AG08396 (cell line): ENCODE measurements around the gene ST6GALNAC4.

Experiments
- DNase-seq: peaks from one replicate; pipeline ENCODE4 v3.0.0; 2012; ENCODE audit warnings: low spot score, mixed read lengths

The ST6GALNAC4 gene

GRCh38 chr9:127929625-127929979 is 12.8 kb upstream of the ST6GALNAC4 start:
- DNase-seq: no peak

DNA sequence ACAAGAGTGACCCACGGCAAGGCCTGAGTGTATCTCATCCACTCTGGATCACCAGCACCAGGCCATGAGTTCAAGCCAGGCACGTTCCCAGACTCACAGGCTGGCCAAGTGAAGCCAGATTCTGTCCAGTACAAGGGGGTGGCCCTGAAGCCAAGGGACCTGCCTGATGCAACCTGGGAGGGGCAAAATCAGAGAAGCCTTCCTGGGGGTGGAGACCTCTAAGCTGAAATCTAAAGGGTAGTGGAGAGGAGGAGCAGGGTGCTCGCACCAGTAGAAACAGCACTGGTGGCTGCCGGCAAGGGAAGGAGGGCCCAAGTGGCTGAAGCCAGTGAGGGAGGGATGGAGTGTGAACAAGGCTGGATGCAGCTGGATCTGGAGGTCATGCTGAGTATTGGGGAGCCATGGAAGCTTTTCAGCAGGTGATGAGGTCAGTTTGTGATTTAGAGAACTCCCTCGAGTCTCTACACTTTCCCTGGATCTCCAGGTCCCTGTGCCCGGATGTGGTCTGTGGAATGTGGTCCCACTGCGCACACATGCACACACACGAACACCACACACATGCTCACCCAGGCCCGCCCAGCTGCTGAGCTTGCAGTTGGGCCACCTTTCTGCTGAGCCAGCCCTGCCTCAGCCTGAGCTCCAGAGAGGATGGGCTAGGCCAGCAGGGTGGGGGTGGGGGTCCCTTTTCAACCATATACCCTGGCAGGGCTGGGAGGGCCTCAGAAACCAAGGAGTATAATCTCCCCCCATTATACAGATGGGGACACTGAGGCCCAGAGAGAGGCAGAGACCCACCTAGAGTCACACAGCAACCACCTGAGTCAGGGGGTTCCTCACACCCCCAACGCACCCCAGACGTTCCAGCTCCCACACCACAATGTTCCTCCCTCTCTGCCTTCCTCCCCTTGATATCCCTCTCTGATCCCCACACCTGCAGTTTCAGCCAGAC is 12.1 kb upstream of the ST6GALNAC4 start:
- no peak for DNase-seq

GRCh38 chr9:127927988-127928675 is 11.3 kb upstream of the ST6GALNAC4 start:
- no peak for DNase-seq

DNA sequence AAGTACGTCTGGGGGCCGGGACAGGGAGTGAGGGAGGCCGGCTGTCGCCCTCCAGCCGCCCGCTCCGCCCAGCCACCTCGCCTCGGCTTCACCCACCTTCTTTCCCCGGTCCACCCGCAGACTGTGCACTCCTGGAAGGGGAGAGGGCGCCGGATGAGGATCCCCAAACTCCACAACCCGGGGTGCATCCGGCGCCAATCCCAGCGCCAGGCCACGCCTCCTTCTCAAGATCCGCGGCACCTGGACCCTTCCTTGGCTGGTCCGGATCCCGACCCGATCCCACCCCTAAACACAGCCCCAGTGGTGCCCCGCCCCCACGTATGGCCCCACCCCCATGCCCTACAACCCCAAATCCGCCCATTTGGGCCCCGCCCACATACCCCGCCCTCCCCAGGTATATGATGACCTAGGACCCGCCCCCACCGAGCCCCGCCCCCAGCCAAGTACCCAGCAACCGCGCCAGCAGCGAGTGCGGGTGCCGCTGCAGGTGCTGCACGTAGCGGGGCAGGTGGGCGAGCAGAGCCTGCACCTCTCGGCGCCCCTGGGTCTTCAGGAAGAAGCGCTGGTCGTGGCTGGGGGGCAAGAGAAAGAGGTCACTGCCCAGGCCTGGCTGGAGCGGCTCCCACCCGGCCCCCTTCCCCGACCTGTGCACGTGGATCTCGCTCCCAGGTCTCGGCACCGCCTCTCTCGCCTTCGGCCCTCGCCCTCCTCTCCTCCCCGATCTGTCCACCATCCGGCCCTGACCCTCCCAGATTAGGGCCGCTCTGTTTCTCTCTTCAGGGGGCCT is 10.6 kb upstream of the ST6GALNAC4 start:
- DNase-seq: no peak

GRCh38 chr9:127926906-127927200 is 10.0 kb upstream of the ST6GALNAC4 start:
- no peak for DNase-seq

DNA sequence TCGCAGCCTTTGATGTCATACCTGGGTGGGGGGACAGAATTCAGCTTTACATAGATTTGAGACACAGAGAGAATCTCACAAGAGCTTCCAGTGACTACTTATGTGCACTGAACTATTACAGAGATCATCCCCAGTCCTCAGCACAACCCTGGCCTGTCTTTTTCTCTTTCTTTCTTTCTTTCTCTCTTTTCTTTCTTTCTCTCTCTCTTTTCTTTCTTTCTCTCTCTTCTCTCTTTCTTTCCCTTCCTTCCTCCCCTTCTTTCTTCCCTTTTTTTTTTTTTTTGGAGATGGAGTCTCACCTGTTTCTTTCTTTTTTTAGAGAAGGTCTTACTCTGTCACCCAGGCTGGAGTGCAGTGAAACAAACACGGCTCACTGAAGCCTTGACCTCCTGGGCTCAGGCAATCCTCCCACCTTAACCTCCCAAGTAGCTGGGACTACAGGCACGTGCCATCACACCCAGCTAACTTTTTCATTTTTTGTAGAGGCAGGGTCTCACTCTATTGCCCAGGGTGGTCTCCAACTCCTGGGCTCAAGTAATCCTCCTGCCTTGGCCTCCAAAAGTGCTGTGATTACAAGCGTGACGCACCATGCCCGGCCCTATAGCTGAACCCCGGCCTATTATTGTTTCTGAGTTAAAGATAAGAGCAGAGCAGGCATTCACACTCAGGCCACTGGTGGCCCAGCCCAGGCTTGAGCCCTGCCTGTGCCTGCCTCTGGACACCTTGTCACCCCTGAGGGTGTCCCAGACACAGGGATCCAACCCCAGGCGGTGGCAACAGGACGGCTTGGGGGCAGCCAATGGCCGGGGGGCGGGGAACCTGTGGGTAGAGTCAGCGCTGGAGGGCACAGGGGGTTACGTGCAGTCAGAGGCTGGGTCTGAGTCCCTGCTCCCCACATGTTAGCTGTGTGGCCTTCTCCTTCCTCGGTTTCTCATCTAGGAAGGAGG is 9.4 kb upstream of the ST6GALNAC4 start:
- no peak for DNase-seq

GRCh38 chr9:127924736-127925444 is 8.0 kb upstream of the ST6GALNAC4 start:
- no peak for DNase-seq

GRCh38 chr9:127923771-127924170 is 6.9 kb upstream of the ST6GALNAC4 start:
- DNase-seq: peak; percentile 91

- DNase-seq: peak; percentile 47
Measured at GRCh38 chr9:127923046-127923445, 6.2 kb upstream of the ST6GALNAC4 start.

- DNase-seq: peak; percentile 83
Measured at GRCh38 chr9:127921557-127922120, 4.8 kb upstream of the ST6GALNAC4 start.

- DNase-seq: no peak
Measured at GRCh38 chr9:127920794-127921193, 4.0 kb upstream of the ST6GALNAC4 start.

DNA sequence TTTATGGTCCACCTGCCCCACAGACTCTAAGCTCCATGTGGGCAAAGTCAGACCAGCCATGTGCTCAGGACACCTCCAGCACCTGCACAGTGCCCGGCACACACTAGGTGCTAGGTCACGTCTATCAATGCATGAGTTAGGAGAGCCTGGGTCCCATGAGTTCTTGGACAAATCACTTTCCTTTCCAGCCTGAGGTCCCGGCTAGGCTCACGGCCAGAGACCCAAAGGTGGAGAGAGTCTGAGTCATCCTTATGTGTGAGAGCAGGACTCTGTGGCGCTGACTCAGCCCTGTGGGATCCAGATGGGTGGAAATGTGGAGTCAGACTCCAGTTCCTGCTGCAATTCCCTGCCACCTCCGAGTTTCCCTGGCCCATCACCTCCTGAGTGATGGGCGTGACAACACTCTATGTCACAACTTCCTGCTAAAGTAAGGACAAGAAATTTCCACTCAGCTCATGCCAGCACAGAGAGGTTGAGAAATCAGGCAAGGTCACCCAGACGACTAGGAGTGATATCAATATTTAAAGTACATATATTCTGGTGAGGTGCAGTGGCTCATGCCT is 2.5 kb upstream of the ST6GALNAC4 start:
- DNase-seq: peak; percentile 93

DNA sequence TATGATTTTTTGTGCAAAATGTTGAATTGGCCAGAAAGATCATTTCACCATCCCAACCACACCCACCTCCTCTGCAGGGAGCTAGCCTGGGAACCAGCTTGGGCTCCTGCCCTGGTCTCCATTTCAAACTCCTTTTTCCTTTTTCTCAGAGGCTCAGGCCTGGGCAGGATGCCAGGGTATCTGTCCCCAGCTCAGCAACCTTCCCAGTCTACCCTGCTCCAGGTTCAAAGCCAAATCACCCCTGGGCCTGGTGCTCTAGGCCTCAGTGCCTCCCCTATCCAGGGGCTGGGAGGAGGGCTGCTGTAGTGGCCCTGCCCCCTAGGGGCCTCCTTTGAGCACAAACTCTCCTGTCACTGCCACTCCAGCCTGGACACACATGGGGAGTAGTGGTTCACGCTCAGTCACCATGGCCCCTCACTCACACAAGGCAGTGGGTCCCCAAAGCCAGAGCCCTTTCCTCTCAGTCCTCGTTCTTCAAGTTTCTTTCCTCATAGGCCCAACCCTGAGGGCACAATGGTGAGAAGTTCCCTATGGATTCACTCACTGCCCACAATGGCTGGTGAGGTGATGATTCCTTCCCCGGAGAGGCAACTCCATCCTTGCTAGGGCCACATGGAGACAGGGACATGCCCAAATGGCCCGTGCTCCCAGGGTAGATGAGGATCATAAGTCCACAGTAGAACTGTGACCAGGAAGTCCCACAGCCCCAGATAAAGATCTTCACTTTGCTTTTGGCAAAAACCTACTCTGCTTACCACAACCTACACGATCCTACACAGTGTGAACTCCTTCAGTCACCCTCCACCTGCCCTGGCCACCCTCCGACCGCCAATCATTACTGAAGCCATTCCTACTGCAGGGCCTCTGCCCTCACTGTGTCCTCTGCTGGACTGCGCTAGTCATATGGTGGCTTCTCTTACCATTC is 1.6 kb upstream of the ST6GALNAC4 start:
- no peak for DNase-seq

DNA sequence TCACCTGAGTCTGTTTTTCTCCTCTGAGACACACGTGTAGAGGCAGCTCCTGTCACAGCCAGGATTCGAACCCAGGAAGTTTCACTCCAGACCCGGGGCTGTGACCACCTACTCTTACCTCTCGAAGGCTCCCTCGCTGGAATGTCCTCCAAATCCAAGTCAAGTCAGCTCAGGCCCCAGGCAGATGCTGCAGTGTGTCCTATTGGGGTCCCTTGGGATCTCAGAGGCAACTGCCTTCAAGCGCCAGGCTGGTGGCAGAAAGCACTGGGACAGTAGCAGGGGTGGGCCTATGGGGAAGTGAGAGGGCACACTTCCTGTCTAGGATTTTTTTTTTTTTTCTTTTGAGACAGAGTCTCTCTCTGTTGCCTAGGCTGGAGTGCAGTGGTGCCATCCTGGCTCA is 762 bp upstream of the ST6GALNAC4 start:
- no peak for DNase-seq

GRCh38 chr9:127915801-127916719 is 781 bp downstream of the ST6GALNAC4 start:
- DNase-seq: no peak

DNA sequence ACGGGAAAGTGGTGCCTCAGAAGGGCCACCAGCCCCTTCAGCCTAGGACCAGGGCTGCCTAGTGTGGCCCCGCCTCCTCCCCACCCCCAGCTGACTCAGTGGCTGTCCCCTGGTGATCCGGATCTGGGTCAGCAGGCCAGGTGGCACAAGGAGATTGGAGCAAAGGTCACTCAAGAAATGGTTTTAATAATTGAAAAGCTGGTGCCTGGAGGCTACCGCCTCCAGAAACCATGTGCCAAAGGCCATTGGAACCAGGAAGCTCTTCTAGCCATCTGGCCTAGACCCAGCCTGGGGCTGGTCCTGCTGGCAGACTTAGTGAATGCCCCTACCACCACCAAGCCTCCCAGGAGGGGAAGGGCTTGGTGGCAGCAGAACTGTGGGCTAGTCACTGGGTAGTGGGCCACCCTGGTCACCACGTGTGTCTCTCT is 1.5 kb downstream of the ST6GALNAC4 start:
- DNase-seq: no peak

DNA sequence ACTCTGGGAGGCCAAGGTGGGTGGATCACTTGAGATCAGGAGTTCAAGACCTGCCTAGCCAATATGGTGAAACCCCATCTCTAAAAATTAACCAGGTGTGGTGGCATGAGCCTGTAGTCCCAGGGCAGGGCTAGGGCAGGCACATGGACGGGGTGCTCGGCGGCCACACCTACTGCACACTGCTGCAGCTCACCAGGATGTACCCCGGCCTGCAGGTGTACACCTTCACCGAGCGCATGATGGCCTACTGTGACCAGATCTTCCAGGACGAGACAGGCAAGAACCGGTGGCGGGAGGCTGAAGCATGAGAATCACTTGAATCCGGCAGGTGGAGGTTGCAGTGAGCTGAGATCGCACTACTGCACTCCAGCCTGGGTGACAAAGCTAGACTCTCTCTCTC is 3.2 kb downstream of the ST6GALNAC4 start:
- DNase-seq: no peak

- DNase-seq: no peak
Measured at GRCh38 chr9:127912882-127913281, 4.0 kb downstream of the ST6GALNAC4 start.
